ENCODE results near the gene STARD3.

STARD3 gene

DNA sequence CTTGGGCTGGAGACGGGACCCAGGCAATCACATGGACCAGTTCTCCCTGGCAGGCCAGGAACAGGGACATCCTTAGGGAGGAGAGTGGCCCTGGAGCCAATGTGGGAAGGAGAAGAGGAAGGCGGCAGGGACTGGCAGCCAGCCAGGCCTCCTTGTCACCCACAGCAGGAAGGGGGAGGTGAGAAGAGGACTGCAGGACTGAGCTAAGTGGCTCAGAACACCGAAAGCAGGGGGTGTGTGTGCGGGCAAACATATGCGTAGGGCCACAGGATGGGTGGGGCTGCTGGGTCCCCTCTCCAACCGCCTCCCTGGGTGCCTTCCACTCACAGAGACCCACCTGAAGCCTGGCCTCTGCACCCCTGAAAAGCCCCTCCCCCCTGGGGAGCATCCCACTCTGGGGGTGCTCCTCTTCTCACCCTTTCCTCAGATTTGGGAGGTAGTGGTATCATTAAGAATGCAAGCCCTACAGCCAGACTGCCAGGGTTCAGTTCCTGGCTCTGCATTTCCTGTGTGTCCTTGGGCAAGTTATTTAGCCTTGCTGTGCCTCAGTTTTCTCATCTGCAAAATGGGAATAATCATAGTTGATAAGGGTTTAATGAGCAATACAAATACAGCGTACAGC lies 39.4 kb downstream of the STARD3 start:
- no peaks in the 10 kb centered on the region for H3F3A ChIP-seq (ENCODE audit: insufficient read depth, low read length)
- no peak overlapping the region for H3K4me2 ChIP-seq (ENCODE audit: low read length)
- TF ChIP-seq EZH2 (IDR thresholded peaks at IDR 0.05; ENCODE audit: borderline replicate concordance, low read length) (no peak), CTCF (IDR thresholded peaks at IDR 0.05; ENCODE audit: low read length) (no peak)
- peaks cover 15% of the 10 kb centered on the region for H3K4me1 ChIP-seq (ENCODE audit: insufficient read depth, low read length, severe bottlenecking)
- H3K27ac ChIP-seq (ENCODE audit: low read depth, low read length, poor library complexity, severe bottlenecking) = no peak overlapping the region
- no peaks in the 10 kb centered on the region for H3K9me3 ChIP-seq (ENCODE audit: low read length)
- no peak overlapping the region for H3K4me3 ChIP-seq (ENCODE audit: low read depth, low read length, poor library complexity, severe bottlenecking)
- no peak overlapping the region for H2AFZ ChIP-seq (ENCODE audit: low read length)
- no peaks in the 10 kb centered on the region for H3K9me2 ChIP-seq (ENCODE audit: low read depth, low read length)
- no peaks in the 10 kb centered on the region; the same call in 1 of the 2 replicates for H3K27me3 ChIP-seq (ENCODE audit: insufficient read depth, low read length)
- no peaks in the 10 kb centered on the region for H4K20me1 ChIP-seq (ENCODE audit: insufficient read depth, low read length)
- H3K79me2 ChIP-seq (ENCODE audit: insufficient read depth, low read length) = no peaks in the 10 kb centered on the region
- H3K9ac ChIP-seq (ENCODE audit: low read length) = no peak overlapping the region
- H3K36me3 ChIP-seq (ENCODE audit: insufficient read depth, low read length) = no peaks in the 10 kb centered on the region

- Histone ChIP-seq H4K20me1 (ENCODE audit: insufficient read depth, low read length) (no peaks in the 10 kb centered on the region), H3K36me3 (ENCODE audit: insufficient read depth, low read length) (no peaks in the 10 kb centered on the region), H3K9me3 (ENCODE audit: low read length) (no peaks in the 10 kb centered on the region), H3K4me3 (ENCODE audit: low read depth, low read length, poor library complexity, severe bottlenecking) (no peak overlapping the region), H3K4me2 (ENCODE audit: low read length) (no peak overlapping the region), H3K9me2 (ENCODE audit: low read depth, low read length) (no peaks in the 10 kb centered on the region), H2AFZ (ENCODE audit: low read length) (no peak overlapping the region), H3K79me2 (ENCODE audit: insufficient read depth, low read length) (no peaks in the 10 kb centered on the region), H3K27ac (ENCODE audit: low read depth, low read length, poor library complexity, severe bottlenecking) (no peak overlapping the region), H3K27me3 (ENCODE audit: insufficient read depth, low read length) (no peaks in the 10 kb centered on the region; the same call in 1 of the 2 replicates), H3K9ac (ENCODE audit: low read length) (no peak overlapping the region), H3K4me1 (ENCODE audit: insufficient read depth, low read length, severe bottlenecking) (peaks cover 11% of the 10 kb centered on the region), H3F3A (ENCODE audit: insufficient read depth, low read length) (no peaks in the 10 kb centered on the region)
- TF ChIP-seq EZH2 (IDR thresholded peaks at IDR 0.05; ENCODE audit: borderline replicate concordance, low read length) (no peak), CTCF (IDR thresholded peaks at IDR 0.05; ENCODE audit: low read length) (no peak)
Measured at GRCh38 chr17:39677072-39677471, 40.1 kb downstream of the STARD3 start.

- no peaks in the 10 kb centered on the region for H3K9me3 ChIP-seq (ENCODE audit: low read length)
- H3K4me3 ChIP-seq (ENCODE audit: low read depth, low read length, poor library complexity, severe bottlenecking) = no peak overlapping the region
- no peak overlapping the region for H3K9ac ChIP-seq (ENCODE audit: low read length)
- H3K27me3 ChIP-seq (ENCODE audit: insufficient read depth, low read length) = no peaks in the 10 kb centered on the region; the same call in 1 of the 2 replicates
- no peaks in the 10 kb centered on the region for H3F3A ChIP-seq (ENCODE audit: insufficient read depth, low read length)
- no peak overlapping the region for H3K4me2 ChIP-seq (ENCODE audit: low read length)
- TF ChIP-seq CTCF (IDR thresholded peaks at IDR 0.05; ENCODE audit: low read length) (no peak), EZH2 (IDR thresholded peaks at IDR 0.05; ENCODE audit: borderline replicate concordance, low read length) (no peak)
- no peaks in the 10 kb centered on the region for H4K20me1 ChIP-seq (ENCODE audit: insufficient read depth, low read length)
- H3K4me1 ChIP-seq (ENCODE audit: insufficient read depth, low read length, severe bottlenecking) = peaks cover 9% of the 10 kb centered on the region
- H3K27ac ChIP-seq (ENCODE audit: low read depth, low read length, poor library complexity, severe bottlenecking) = no peak overlapping the region
- H3K79me2 ChIP-seq (ENCODE audit: insufficient read depth, low read length) = no peaks in the 10 kb centered on the region
- H2AFZ ChIP-seq (ENCODE audit: low read length) = no peak overlapping the region
- H3K36me3 ChIP-seq (ENCODE audit: insufficient read depth, low read length) = no peaks in the 10 kb centered on the region
- H3K9me2 ChIP-seq (ENCODE audit: low read depth, low read length) = no peaks in the 10 kb centered on the region
Measured at GRCh38 chr17:39677542-39678339, 40.8 kb downstream of the STARD3 start.
